HG03060 (cell line): ENCODE data around the gene SFTPB.
"Not testable (repeated sequence)": the region's sequence is repeated elsewhere in the genome, so short reads cannot be mapped to it uniquely, and the experiment has no call there.

Experiments used
- ATAC-seq: cut with Tn5 transposase; IDR thresholded peaks from one replicate; pipeline ENCODE4 v1.9.1; 2021; ENCODE audit warnings: low read depth, moderate number of reproducible peaks; ENCODE audit not compliant: unreplicated experiment

SFTPB gene

DNA sequence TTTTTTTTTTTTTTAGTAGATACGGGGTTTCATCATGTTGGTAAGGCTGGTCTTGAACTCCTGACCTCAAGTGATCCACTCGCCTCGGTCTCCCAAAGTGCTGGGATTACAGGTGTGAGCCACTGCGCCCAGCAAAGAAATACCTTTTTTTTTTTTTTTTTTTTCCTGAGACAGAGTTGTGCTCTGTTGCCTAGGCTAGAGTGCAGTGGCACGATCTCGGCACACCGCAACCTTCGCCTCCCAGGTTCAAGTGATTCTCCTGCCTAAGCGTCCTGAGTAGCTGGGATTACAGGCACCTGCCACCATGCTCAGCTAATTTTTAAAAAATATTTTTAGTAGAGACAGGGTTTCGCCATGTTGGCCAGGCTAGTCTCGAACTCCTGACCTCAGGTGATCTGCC lies 7.7 kb downstream of the SFTPB start:
- not testable (repeated sequence) for ATAC-seq

DNA sequence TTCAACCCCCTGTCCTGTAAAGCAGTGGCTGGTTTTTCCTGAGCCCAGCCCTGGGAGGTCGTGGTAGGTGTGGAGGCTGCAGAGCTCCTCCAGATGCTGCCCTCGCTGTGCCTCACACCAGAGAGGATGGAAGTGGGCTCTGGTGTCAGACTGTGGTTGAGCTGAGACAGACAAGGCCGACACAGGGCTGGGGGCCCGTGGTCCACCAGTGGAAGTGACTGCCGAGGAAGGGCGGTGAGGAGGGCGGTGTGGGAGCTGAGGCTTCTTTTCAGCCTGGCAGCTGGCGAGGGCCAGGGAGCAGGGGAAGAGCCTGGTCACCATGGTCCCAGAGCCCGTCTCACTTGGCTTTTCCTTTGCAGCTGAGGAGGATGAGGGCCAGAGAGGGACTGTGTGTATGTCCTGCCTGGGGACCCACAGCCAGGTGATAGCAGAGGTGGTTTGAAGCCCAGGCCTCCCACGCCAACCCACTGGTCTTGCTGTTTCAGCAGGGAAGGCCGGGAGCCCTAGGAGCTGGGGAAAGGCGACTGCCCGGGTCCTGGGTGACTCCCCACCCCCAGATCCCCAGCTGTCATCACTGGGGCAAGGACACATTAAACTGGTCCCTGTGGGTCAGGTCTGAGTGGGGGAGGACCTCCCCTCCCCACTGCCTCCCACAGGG lies 8.5 kb downstream of the SFTPB start:
- no peak for ATAC-seq

DNA sequence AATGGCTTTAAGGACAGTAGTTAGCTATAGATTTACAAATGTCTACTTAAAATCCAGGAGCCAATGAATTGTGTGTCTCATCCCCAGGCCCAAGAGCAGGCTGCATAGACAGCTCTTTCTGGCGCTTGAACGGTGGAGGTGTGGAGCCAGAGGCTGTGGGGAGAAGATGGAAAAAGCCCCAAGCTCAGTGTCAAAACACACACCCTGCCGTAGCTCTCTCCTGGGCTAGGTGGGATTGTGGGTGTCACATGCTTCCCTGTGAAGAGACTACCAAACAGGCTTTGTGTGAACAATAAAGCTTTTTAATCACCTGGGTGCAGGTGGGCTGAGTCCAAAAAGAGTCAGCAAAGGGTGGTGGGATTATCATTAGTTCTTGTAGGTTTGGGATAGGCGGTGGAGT lies 10.6 kb downstream of the SFTPB start:
- not testable (repeated sequence) for ATAC-seq

- ATAC-seq: no peak
Measured at GRCh38 chr2:85656468-85656867, 11.5 kb downstream of the SFTPB start.

DNA sequence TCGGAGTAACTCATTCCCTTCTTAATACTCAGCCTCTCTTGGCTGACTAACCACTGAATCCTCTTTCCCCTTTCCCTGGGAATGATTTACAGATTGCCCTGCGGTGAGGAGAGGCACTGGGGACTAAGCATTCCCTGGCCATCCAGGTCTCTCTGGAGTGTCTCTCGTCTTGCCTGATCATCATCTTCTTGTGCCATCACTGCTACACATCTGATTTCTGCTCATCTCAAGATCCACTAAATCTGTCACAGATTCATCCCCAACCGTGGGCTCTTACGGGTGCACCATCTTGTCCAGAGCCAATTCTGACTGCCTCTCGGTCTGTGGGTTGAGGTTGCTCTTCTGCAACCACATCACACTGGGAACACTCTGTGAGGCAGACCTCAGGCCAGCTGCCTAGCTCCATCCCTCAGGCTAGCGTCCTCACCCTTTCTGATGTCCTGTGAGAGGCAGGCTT lies 12.0 kb downstream of the SFTPB start:
- ATAC-seq: no peak

GRCh38 chr2:85653996-85654395 lies 14.0 kb downstream of the SFTPB start:
- ATAC-seq: no peak

GRCh38 chr2:85652056-85652455 lies 15.9 kb downstream of the SFTPB start:
- ATAC-seq: no peak

GRCh38 chr2:85651097-85651496 lies 16.9 kb downstream of the SFTPB start:
- ATAC-seq: no peak

GRCh38 chr2:85650456-85650855 lies 17.5 kb downstream of the SFTPB start:
- ATAC-seq: no peak

DNA sequence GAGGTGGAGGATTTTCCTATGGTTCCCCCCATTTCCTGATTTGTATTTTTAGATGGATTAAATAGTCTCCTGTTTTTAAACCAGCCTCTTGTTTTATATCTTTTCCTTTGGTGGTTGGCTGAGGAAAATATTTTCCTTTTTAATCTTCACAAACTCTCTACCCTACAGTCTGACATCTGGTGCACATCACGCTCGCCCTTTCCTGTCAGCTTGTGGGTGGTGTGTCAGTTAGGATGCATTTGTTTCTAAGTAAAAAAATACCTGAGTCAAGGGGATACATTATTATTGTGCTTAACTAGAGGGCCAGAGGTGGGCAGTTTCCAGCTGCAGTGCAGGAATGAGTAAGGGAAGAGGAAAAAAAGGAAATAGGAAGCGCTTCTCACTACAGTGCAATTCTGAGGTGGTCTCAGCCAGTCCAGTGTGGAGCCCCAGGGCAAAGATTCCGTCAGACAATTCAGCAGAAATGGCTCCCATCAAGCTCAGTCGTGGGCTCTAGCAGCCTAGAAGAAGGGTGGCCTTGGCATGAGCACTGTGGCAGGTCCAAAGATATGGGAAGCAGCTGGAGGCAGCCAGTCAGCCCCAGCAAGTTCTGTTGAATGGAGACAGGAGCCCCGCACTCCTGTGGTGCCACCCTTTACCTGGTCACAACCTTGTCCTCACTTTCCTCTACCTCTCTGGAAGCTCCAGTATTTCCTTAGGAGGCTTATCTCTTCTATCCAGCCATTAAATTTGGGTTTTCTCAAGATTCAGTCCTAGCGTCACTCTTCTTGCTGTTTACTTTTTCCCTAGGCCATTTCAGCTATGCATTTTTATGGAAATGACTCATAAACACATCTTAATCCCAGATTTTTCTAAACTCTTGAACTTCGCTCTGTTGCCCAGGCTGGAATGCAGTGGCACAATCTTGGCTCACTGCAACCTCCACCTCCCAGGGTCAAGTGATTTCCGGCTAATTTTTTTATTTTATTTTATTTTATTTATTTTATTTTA lies 18.5 kb downstream of the SFTPB start:
- ATAC-seq: no peak

DNA sequence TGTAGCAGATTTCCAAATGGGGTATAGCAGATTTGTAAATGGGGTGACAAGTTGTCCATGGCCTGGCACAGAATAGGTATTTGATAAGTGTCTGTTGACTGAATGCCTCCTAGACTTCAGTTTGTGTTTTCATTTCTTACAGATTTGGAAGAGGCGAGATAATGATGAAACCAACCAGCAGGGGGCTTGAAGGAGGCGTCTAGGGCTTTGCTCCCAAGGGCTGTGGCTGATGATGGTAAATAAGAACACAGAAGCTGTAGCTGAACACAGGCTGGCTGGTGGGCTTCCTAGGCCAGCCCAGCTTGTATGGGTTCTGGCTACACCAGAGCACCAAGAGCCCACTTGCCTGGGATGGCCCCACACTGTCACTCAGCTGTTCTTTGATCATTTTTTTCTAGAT lies 19.4 kb downstream of the SFTPB start:
- ATAC-seq: no peak

GRCh38 chr2:85647823-85648526 lies 20.0 kb downstream of the SFTPB start:
- ATAC-seq: no peak

DNA sequence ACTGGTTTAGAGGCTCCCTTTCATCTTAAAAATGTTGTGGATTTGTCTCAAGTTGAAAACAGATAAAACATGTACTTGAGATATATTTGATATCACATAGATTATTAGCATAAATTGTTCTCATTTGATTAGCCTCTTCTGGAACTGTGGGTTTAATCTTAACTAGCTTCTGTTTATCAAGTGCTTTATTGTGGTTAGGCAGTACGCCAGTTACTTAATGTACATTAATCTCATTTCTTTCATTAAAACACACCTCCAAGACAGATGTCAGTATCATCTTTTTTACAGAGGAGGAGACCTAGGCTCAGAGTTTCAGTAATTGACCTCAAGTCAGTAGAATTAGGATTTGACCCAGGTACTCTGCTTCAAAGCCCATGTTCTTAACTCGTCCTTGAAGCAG lies 21.8 kb downstream of the SFTPB start:
- no peak for ATAC-seq

- no peak for ATAC-seq
Measured at GRCh38 chr2:85644909-85645308, 23.1 kb downstream of the SFTPB start.

DNA sequence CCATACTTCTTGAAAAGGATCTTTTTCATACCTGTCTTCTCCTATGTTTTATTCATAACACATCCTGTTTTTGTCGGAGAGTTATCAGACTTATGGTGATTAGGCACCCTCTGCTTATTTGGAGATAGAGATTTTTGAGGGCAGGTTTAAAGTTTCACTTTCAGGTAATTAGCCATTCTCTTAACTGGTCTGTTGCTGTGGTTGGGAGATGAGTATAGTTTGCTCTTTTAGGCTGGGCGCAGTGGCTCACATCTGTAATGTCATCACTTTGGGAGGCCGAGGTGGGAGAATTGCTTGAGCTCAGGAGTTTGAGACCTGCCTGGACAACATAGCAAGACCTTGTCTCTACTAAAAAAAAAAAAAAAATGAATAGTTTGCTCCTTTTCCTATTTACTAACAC lies 25.3 kb downstream of the SFTPB start:
- ATAC-seq: no peak

DNA sequence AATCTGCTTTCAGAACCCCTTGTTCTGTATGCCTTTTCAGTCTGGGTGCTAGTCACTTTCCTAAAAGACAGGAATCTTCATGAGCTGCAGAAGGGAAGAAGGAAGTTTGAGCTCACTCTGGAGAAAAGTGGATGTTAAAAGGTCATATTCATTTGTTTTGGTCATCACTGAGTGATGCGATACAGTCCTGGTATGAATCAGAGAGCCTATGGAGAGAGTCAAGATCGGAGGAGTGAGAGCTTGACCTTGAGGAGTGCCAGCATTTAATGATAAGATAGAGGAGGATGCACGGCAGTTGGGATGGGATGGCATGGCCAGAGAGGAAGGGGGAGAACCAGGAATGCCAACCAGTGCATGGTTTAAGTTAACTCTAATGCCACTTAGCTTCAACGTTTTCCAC lies 32.4 kb downstream of the SFTPB start:
- ATAC-seq: no peak

DNA sequence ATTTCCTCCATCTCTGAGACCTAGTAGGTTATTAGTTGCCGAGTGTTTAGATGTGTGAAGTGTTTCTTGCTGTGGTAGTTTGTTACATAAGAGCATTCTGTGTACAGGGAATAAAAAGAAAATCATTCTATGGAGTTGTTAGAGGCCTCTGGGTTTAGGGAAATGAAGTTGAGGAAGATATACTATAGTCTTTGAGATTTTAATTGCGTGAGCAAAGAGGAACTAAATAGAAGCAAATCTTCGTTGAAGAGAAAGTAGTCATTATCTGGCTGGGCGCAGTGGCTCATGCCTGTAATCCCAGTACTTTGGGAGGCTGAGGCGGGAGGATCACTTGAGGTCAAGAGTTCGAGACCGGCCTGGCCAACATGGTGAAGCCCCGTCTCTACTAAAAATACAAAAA lies 33.0 kb downstream of the SFTPB start:
- ATAC-seq: no peak

- ATAC-seq: no peak
Measured at GRCh38 chr2:85631316-85631715, 36.7 kb downstream of the SFTPB start.

DNA sequence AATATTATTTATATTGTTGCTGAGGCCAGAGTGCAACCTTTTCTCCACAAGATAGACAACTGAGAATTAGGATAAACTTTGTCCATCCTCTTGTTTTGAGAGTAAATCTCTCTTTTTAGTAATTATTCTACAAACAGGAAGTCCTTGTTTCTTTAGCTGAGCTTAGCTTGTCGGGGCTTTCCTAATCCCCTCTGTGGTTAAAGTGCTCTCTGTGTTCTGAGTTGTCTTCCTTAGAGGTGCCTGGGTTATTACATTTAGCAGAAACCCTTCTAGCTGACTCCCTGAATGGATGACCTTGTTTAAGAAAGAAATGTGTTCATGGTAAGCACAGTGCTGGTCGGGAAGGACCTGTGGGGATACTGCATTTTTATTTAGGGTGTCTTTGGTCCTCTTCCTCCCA lies 39.3 kb downstream of the SFTPB start:
- no peak for ATAC-seq

DNA sequence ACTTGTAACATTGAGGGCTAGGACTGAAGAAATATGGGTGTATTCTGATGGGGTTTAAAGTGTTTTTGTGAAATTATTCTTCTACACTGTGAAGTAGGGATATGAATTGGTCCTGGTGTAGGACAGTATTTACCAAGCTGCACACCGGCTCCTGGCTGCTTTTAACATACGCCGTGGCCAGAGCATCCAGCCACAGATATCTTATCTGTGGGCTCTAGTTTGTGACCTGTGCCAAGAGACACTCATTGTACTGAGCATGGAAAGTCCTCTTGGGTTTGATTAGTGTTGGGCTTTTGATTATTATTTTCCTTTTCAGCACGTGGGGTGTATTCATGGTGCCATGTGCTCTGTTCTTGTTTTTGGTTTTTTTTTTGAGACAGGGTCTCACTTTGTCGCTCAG lies 44.0 kb downstream of the SFTPB start:
- ATAC-seq: no peak

GRCh38 chr2:85621338-85621737 lies 46.7 kb downstream of the SFTPB start:
- ATAC-seq: no peak
